ENCODE data around the gene LRMDA.

The LRMDA gene

GRCh38 chr10:75552171-75552570 is 120.7 kb downstream of the LRMDA start:
- no peak overlapping the region for H3K4me3 ChIP-seq (ENCODE audit: low read depth, low read length)
- TF ChIP-seq, protein P1, sequence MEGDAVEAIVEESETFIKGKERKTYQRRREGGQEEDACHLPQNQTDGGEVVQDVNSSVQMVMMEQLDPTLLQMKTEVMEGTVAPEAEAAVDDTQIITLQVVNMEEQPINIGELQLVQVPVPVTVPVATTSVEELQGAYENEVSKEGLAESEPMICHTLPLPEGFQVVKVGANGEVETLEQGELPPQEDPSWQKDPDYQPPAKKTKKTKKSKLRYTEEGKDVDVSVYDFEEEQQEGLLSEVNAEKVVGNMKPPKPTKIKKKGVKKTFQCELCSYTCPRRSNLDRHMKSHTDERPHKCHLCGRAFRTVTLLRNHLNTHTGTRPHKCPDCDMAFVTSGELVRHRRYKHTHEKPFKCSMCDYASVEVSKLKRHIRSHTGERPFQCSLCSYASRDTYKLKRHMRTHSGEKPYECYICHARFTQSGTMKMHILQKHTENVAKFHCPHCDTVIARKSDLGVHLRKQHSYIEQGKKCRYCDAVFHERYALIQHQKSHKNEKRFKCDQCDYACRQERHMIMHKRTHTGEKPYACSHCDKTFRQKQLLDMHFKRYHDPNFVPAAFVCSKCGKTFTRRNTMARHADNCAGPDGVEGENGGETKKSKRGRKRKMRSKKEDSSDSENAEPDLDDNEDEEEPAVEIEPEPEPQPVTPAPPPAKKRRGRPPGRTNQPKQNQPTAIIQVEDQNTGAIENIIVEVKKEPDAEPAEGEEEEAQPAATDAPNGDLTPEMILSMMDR (IDR thresholded peaks at IDR 0.05; ENCODE audit: control insufficient read depth, extremely low read depth, insufficient read depth): no peak
- DNase-seq (ENCODE audit: low read depth): no peak

DNA sequence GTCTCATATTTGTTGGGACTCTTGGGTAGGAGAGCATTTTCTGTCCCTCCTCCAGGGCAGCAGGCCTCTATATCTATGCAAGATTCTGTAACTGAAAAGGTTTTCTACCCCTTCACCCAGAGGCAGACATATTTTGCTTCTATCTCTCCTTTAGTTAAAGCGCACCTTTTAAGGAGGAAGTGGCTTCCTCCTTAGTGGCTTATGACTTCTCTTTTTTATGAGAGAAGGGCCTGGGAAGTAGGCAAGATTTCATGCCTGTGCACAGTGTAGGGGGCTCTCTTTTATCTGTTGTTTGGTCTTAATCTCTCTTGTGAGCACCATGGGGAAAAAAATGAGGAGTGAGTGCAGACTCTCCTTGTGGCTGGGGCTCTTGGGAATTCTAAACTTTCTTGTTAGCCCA is 122.1 kb downstream of the LRMDA start:
- TF ChIP-seq, protein P1 (IDR thresholded peaks at IDR 0.05; ENCODE audit: control insufficient read depth, extremely low read depth, insufficient read depth): no peak
- no peak overlapping the region for H3K4me3 ChIP-seq (ENCODE audit: low read depth, low read length)
- DNase-seq (ENCODE audit: low read depth): no peak

DNA sequence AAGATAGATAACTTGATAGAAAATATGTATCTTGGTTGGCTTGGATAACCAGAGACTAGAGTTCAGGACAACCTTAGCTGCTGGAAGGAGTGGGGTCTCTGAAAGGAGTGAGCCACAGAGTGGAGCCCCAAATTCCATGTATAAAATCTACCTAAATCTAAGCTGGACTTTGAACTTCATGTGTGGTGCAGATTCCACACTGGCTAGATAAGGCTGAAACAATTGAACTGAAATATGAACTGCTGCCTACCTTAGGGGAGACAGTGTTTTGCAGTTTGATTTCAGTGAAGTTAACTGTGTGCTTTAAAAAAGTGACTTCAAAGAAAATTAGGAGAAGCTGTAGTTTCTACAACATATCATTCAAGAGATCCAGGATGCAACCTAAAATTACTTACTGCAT is 123.9 kb downstream of the LRMDA start:
- DNase-seq (ENCODE audit: low read depth): no peak
- no peak overlapping the region for H3K4me3 ChIP-seq (ENCODE audit: low read depth, low read length)
- TF ChIP-seq, protein P1 (IDR thresholded peaks at IDR 0.05; ENCODE audit: control insufficient read depth, extremely low read depth, insufficient read depth): no peak

DNA sequence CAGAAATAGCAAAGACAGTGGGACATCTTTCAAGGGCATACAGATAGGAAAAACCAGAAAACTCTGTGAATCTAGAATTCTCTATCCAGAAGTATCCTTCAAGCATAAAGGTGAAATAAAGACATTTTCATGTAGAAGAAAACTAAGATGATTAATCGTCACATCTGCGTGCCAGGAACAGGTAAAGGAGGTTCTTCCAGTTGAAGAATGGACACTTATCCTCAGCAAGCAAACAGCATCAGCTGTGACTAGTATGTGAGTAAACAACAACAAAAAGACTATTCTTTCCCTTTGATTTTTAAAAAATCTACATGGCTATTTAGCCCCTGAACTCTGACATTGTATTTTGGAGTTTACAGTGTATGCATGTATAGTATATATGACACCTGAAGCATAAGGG is 124.9 kb downstream of the LRMDA start:
- no peak for DNase-seq (ENCODE audit: low read depth)
- TF ChIP-seq, protein P1 (IDR thresholded peaks at IDR 0.05; ENCODE audit: control insufficient read depth, extremely low read depth, insufficient read depth): no peak
- H3K4me3 ChIP-seq (ENCODE audit: low read depth, low read length): no peak overlapping the region

DNA sequence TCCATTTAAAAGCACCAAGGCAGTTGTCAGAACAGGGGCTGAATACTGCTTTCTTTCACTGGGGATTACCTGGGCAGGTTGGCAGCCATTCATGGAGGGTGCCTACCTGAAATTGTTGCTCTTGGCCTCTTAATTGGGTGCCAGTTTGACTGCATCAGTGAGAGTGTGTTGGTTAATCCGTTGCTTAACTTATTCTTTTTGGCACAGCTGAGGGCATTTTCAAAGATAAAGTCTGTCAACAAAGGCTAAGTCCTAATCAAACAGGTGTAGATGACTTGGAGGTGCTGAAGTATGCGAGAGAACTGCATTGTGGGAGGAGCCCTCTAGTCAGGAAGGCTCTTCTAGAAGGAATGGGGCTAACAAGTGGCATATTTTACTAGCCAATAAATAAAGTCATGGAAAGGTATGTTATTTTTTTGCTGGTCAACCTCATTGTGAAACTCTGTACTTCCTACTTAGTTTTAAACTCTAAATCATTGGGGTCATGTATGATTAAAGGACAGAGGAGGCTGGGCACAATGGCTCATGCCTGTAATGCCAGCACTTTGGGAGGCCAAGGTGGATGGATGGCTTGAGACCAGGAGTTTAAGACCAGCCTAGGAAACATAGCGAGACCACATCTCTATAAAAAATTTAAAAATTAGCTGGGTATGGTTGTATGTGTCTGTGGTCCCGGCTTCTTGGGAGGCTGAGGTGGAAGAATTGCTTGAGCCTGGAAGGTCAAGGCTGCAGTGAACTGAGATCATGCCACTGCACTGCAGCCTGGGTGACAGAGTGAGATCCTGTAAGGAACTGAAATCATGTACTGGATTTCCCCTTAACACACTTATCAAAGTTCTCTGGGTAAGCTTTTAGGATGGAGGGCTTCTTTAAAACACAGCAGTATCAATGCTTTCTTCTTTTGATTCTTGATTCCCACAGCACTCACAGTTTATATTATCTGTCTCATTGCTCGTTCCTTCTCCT is 134.1 kb downstream of the LRMDA start:
- H3K4me3 ChIP-seq (ENCODE audit: low read depth, low read length): no peak overlapping the region
- TF ChIP-seq, protein P1 (IDR thresholded peaks at IDR 0.05; ENCODE audit: control insufficient read depth, extremely low read depth, insufficient read depth): no peak
- peak; percentile 34 for DNase-seq (ENCODE audit: low read depth)

- no peak overlapping the region for H3K4me3 ChIP-seq (ENCODE audit: low read depth, low read length)
- DNase-seq (ENCODE audit: low read depth): no peak
- TF ChIP-seq, protein P1 (IDR thresholded peaks at IDR 0.05; ENCODE audit: control insufficient read depth, extremely low read depth, insufficient read depth): no peak
Measured at GRCh38 chr10:75568450-75569130, 137.2 kb downstream of the LRMDA start.

All from LNCaP clone FGC (cell line).